ENCODE measurements around the gene ABL2. TPM values are rescaled to one million over a fixed set of nuclear protein-coding genes. Genes with fewer than 3 reads are reported as not detected.

Gene ABL2
- total and polyA plus RNA-seq, 9 of the 15 experiments (the other 6 are each of a cell fraction or from before 2014, with no cell fraction given) = 1.4 to 15.0 (median 8.6) TPM

GRCh38 chr1:179079113-179079761, 150.2 kb downstream of the ABL2 start (continued):
- TF ChIP-seq CHD7 (IDR thresholded peaks at IDR 0.05; ENCODE audit: low read depth, low read length) = no peak
- no peak for TF ChIP-seq HNRNPLL (IDR thresholded peaks at IDR 0.05; ENCODE audit: low read depth, low read length, poor library complexity, severe bottlenecking)
- TF ChIP-seq ZNF263 (CRISPR knock-in tag; IDR thresholded peaks at IDR 0.05; ENCODE audit: borderline replicate concordance) = no peak
- no peak for TF ChIP-seq SFPQ (IDR thresholded peaks at IDR 0.05; ENCODE audit: low read depth, low read length)
- 0 out of 2 replicates have a peak, but pooled peaks have one; percentile 25 for TF ChIP-seq AFF4 (CRISPR knock-in tag; IDR thresholded peaks at IDR 0.05)
- no peak for TF ChIP-seq PHTF2 (CRISPR knock-in tag; IDR thresholded peaks at IDR 0.05)
- TF ChIP-seq NBN (IDR thresholded peaks at IDR 0.05; ENCODE audit: low read depth) = no peak
- TF ChIP-seq CBX3 (IDR thresholded peaks at IDR 0.05; ENCODE audit: borderline replicate concordance in 1 of 2, low read length in 2 of 2) = no peak
